Smooth muscle cell of the brain vasculature (primary cell): Measurements from ENCODE around the gene ZNF787.
"Not testable (repeated sequence)": the region's sequence is repeated elsewhere in the genome, so short reads cannot be mapped to it uniquely, and the experiment has no call there.

Source experiments
- DNase-seq: peaks from one replicate; pipeline ENCODE4 v3.0.0-alpha.2; 2012; ENCODE audit warnings: low read depth, low spot score

ZNF787 gene

GRCh38 chr19:56105831-56106396, 15.2 kb downstream of the ZNF787 start:
- DNase-seq: not testable (repeated sequence)

DNA sequence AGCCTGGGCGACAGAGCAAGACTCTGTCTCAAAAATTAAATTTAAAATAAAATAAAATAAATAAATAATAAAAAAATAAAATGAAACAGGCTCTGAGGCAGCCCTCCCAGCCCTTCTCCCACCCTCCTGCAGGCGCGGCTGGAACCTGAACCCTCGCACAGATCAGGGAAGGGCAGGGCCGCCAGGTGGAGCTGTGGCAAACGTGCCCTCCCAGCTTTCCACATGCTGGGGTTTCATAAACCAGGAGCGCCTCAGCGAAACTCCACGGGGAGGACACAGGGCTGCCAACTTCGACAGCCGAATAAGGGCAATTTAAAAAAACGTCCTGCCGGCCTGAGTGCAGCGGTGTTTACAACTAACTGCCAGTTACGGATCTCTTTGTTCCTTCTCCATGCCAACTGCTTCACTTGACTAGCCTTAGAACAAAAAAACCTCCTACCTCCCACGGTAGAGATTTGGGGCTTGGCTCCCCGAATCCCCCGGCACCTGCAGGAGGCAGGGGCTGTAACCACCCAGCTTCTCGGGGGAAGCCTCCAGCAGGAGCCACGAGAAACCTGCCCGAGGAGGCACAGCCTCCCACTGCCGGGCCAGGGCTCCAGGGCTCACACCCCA, 15.9 kb downstream of the ZNF787 start:
- DNase-seq: no peak

DNA sequence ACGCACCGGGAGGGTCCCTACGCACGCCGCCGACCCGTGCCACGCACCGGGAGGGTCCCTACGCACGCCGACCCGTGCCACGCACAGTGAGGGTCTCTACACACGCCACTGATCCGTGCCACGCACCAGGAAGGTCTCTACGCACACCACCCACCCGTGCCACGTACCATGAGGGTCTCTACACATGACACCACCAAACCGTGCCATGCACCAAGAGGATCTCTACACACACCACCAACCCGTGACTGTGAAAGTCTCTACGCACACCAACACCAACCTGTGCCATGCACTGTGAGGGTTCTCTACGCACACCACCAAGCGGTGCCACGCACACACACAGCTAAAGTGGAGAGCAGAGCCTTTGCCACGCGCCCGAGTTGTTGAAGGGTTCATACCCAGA, 16.7 kb downstream of the ZNF787 start:
- DNase-seq: no peak

GRCh38 chr19:56103027-56103614, 18.0 kb downstream of the ZNF787 start:
- DNase-seq: no peak

- no peak for DNase-seq
Measured at GRCh38 chr19:56101746-56102535, 19.2 kb downstream of the ZNF787 start.

GRCh38 chr19:56101095-56101494, 20.0 kb downstream of the ZNF787 start:
- DNase-seq: no peak

DNA sequence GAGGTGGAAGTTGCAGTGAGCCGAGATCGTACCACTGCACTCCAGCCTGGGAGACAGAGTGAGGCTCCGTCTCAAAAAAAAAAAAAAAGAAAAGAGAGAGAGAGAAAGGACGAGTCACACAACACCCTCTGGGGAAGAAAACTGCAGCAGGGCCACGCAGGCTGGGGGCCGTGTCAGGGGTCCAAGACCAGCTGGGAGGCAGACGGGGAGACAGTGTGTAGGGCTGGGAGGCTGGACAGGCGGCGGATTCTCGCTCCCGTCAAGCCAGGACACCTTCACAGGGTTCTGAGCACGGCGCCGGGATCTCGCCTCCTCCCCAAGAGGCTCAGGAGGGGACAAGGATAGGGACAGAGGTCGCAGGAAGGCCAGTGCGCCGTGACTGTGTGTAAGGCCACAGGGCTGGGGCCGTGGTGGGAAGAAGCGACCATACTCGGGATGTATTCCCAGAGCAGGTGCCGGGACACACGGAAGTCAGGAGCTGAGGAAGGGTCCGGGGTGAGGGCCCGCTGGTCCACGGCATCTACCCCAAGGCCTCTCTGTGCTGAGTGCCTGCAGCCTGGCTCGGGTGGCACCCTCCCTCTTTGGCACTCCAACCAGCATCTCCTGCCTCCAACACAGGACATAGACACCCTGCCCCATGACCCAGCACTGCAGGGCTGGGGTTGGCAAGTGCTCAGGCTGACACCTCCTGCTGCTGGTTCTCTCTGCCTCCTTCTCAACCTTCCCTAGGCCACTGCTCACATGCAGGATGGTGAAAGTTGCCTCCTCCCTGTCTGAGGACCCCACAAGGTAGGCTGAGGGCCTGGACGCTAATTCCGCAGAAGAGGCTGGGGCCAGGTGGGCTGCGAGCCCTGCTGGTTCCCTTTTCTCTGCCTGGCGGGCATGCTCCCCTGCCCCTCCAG, 21.2 kb downstream of the ZNF787 start:
- no peak for DNase-seq

DNA sequence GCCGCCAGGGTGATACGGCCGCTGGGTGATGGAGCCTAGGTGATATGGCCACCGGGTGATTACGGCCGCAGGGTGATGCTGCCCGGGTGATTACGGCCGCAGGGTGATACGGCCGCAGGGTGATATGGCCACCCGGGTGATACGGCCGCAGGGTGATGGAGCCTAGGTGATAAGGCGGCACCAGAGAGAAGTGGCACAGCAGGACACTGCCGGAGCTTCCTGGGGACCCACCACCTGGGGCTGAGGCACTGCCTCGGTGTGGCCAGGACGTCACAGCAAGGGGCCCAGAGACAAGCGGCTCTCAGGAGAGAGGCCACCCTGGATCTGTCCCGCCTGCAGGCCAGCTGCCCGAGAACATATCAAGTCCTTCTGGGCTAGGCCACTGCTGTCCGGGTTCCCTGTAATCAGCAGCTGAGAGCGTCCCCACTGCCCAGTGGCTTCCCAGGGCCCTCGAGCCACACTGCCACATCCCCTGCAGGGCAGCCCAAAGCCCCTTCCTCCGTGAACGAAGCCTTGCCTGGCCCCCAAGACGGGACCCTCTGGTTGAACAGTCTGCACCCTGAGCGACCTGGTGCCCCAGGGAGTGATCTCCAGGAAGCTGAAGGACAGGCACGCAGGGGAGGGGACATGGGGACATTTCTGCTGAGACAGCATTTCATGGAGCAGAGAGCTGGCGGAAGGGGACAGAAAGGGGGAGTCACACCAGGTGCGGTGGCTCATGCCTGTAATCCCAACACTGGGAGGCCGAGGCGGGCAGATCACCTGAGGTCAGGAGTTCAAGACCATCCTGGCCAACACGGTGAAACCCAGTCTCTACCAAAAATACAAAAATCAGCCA, 22.1 kb downstream of the ZNF787 start:
- no peak for DNase-seq

DNA sequence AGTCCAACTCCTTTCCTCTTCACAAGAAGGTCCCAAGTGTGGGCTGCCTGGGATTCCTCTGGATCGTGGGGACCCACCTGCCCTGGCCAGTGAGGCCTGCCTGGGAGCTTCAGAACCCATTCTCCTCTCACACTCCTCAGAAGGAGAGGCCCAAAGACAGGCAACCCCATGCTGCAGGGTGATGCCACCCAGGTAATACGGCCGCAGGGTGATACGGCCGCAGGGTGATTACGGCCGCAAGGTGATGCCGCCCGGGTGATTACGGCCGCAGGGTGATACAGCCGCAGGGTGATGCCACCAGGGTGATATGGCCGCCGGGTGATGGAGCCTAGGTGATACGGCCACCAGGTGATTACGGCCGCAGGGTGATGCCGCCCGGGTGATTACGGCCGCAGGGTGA, 22.9 kb downstream of the ZNF787 start:
- not testable (repeated sequence) for DNase-seq

DNA sequence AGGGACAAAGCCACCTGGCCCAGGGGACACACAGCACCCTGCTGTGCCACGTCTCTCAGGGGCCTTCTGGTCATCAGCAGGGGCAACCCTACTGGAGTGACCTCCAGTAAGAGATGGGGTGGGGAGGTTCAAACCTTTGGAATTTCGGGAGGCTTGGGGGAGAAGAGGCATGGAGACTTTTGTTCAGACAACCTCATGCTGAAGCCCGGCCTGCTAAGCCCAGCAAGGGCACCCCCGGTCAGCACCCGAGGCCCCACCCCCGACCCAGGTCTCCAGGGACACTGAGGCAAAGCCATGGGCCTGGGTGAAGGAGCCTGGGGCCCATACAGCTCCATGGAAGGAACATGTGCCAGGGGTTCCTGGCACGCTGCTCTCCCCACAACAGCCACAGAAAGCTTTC, 23.3 kb downstream of the ZNF787 start:
- no peak for DNase-seq

GRCh38 chr19:56097306-56097705, 23.8 kb downstream of the ZNF787 start:
- no peak for DNase-seq

- DNase-seq: no peak
Measured at GRCh38 chr19:56096665-56097064, 24.4 kb downstream of the ZNF787 start.

GRCh38 chr19:56094449-56094848, 26.6 kb downstream of the ZNF787 start:
- DNase-seq: no peak

DNA sequence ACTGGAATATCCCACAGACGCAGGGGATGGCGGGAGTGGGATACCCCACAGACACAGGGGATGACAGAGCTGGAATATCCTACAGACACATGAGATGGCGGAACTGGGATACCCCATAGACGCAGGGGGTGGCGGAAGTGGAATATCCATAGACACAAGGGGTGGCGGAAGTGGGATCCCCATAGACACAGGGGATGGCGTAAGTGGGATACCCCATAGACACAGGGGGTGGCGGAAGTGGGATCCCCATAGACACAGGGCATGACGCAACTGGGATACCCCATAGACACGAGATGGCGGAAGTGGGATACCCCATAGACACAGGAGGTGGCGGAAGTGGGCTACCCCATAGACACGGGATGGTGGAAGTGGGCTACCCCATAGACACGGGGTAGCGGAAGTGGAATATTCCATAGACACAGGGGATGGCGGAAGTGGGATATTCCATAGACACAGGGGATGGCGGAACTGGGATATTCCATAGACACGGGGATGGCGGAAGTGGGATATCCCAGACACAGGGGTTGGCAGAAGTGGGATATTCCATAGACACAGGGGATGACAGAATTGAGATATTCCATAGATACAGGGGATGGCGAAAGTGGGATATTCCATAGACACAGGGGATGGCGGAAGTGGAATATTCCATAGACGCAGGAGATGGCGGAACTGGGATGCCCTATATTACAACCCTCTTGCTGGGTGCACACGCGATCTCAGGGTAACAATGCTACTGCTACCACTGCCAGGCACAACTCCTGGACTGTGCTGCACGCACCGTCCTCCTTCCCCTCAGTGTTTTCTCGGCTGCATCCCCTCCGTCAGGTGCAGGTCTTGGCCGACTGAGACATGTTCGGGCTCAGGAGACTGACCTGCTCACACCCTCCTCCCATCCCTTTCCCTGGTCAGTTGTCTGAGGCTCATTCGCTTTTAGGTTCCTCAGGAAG, 28.1 kb downstream of the ZNF787 start:
- DNase-seq: no peak

GRCh38 chr19:56091751-56092546, 29.1 kb downstream of the ZNF787 start:
- DNase-seq: no peak

GRCh38 chr19:56091066-56091490, 30.0 kb downstream of the ZNF787 start:
- no peak for DNase-seq

DNA sequence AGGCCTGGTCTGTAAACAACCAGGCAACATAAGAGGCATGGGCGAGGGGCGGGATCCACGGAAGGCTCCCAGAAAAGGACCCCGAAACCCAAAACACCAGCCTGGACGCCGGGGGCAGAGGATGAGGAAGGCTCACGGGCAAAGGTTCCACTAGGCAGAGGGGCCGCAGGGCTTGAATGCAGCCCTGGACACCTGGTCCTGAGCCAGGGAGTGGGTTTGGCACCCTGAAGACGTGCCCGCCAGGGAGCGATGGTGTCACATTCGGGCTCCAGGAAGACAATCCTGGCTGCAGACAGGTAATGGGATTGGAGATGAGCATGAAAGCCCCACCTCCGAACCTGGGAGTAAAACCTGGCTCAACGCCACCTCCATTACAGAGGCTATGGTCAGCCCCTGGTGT, 31.8 kb downstream of the ZNF787 start:
- DNase-seq: no peak

DNA sequence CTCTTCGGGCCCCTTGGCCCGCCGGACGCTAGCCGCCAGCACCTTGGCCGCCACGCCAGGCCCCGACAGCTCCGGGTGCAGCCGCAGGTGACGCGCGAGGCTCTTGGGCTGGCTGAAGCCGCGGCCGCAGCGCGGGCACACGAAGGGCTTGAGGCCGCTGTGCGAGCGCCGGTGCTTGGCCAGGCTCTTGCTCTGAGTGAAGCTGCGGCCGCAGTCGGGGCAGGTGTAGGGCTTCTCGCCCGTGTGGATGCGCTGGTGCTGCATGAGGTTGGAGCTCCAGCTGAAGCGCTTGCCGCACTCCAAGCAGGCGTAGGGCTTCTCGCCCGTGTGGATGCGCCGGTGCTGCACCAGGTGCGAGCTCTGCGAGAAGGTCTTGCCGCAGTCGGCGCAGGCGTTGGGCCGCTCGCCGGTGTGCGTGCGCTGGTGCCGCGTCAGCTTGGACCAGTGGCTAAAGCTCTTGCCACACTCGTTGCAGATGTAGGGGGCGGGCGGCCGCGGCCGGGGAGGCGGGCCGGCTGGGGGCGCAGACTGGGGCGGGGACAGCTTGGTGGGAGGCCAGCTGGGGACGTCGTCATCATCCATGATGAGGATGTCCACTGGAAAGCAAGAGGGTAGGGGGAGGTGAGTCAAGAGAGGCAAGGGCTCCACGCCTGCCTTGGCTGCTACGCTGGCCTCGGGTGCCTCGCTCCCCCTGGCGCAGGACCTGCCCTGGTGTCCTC, 32.4 kb downstream of the ZNF787 start:
- DNase-seq: no peak
